ENCODE measurements around the gene PLCD3. TPM values are rescaled to one million over a fixed set of nuclear protein-coding genes. Genes with fewer than 3 reads are reported as not detected.

PLCD3 gene
- total and polyA plus RNA-seq, 9 of the 15 experiments (the other 6 are each of a cell fraction or from before 2014, with no cell fraction given): 0.20 to 22.6 (median 7.5) TPM

- TF ChIP-seq ZBTB40 (IDR thresholded peaks at IDR 0.05) (peak; percentile 49; the same call in 1 of the 2 replicates), ZBTB40 (CRISPR knock-in tag; IDR thresholded peaks at IDR 0.05) (no peak), SREBF1 (IDR thresholded peaks at IDR 0.05; ENCODE audit: borderline replicate concordance, low read depth, low read length) (no peak), PATZ1 (CRISPR knock-in tag; IDR thresholded peaks at IDR 0.05; ENCODE audit: borderline replicate concordance) (no peak), ZNF282 (CRISPR knock-in tag; IDR thresholded peaks at IDR 0.05) (no peak), ARID1B (IDR thresholded peaks at IDR 0.05) (peak; percentile 76), SMAD4 (CRISPR knock-in tag; conservative IDR thresholded peaks at IDR 0.05) (no peak), ZBTB2 (IDR thresholded peaks at IDR 0.05) (peak; percentile 4; the same call in 1 of the 2 replicates), TSC22D4 (tag; IDR thresholded peaks at IDR 0.05) (no peak), TEAD4 (IDR thresholded peaks at IDR 0.05; ENCODE audit: low read length) (peak; percentile 22; the same call in 1 of the 2 replicates), TEAD4 (CRISPR knock-in tag; IDR thresholded peaks at IDR 0.05; ENCODE audit: borderline replicate concordance) (no peak), ZNF668 (CRISPR knock-in tag; IDR thresholded peaks at IDR 0.05) (no peak), ELK3 (CRISPR knock-in tag; IDR thresholded peaks at IDR 0.05) (no peak), LEF1 (IDR thresholded peaks at IDR 0.05) (peak; percentile 63; the same call in 1 of the 2 replicates), DPF2 (IDR thresholded peaks at IDR 0.05) (peak; percentile 89), ZNF75A (CRISPR knock-in tag; IDR thresholded peaks at IDR 0.05) (no peak), ZSCAN29 (IDR thresholded peaks at IDR 0.05) (no peak)
Measured at GRCh38 chr17:45063198-45063597, 69.1 kb downstream of the PLCD3 start (continued).

Measured in K562 (cell line).